NT2/D1 (cell line): ENCODE measurements around the gene RRP15.

Source experiments
- DNase-seq: peaks from one replicate; pipeline ENCODE4 v3.0.0-alpha.2; 2011; ENCODE audit warnings: low read depth, low spot score
- H3K27me3 ChIP-seq: 2 replicates; pipeline ENCODE4 v1.6.0; 2011; ENCODE audit warnings: mild to moderate bottlenecking; ENCODE audit not compliant: insufficient read length, insufficient read depth
- H3K36me3 ChIP-seq: 2 replicates; pipeline ENCODE4 v1.6.1; 2011; ENCODE audit warnings: mild to moderate bottlenecking, low read length, mixed read lengths; ENCODE audit not compliant: insufficient read depth, insufficient read length
- H3K4me1 ChIP-seq: 2 replicates; pipeline ENCODE4 v1.5.1; 2011; ENCODE audit not compliant: insufficient read depth, insufficient read length
- H3K4me3 ChIP-seq: 2 replicates; pipeline ENCODE4 v1.5.1; 2011; ENCODE audit warnings: low read depth; ENCODE audit not compliant: insufficient read length
- H3K9ac ChIP-seq: 2 replicates; pipeline ENCODE4 v1.6.0; 2011; ENCODE audit warnings: low read depth; ENCODE audit not compliant: insufficient read length
- H3K9me3 ChIP-seq: 2 replicates; pipeline ENCODE4 v1.5.1; 2011; ENCODE audit warnings: mild to moderate bottlenecking, low read length; ENCODE audit not compliant: insufficient read depth
- SUZ12 ChIP-seq: IDR thresholded peaks from 2 replicates; pipeline ENCODE4 v1.6.1; 2011; ENCODE audit not compliant: insufficient read length, insufficient read depth; ENCODE audit errors: extremely low read depth
- YY1 ChIP-seq: IDR thresholded peaks from 2 replicates; pipeline ENCODE4 v1.6.1; 2011; ENCODE audit not compliant: insufficient read length, insufficient read depth
- ZNF274 ChIP-seq: IDR thresholded peaks from 2 replicates; pipeline ENCODE4 v1.6.1; 2011; ENCODE audit warnings: mild to moderate bottlenecking, low read depth, low read length

The RRP15 gene

DNA sequence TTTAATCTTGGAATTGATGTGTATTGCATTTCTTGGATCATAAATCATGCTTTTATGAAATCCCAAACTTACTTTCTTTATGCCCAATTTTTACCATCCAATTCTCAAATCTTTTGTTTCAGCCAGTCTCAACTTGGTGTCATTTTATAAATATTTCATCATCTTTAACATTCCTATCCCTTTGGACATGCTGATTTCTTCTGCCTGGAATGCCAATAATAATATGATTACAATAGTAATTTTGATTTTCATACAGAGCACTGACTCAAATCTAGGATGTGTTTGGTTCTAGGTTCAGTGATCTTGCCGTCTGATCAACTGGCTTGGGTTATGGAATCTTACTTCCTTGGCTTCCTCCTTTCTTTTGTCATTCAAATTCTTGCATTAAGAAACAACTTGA lies 12.8 kb downstream of the RRP15 start:
- DNase-seq, result no peak
- H3K36me3 ChIP-seq, result peaks cover 29% of the 10 kb centered on the region
- no peak for TF ChIP-seq SUZ12
- TF ChIP-seq YY1, result no peak
- TF ChIP-seq ZNF274, result no peak
- H3K9me3 ChIP-seq, result no peaks in the 10 kb centered on the region
- no peak overlapping the region for H3K4me3 ChIP-seq
- H3K9ac ChIP-seq, result no peak overlapping the region
- H3K4me1 ChIP-seq, result no peaks in the 10 kb centered on the region
- H3K27me3 ChIP-seq, result no peaks in the 10 kb centered on the region

DNA sequence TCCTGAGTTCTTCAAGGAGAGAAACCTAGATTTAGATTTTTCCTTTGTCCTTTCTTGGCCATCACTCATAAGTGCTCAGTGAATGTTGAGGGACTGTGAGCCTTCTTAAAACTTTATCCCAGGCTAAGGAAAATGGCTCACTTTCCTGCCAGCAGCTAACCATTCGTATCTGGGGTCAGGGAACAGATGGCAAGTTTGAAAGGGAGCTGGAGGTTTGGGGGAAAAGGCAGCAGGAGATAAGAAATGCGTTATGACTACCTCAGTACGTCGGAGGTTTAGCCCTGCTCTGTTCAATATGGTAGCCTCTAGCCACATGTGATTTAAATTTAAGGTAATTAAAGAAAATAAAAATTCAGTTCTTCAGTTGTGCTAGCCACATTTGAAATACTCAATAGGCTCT lies 13.3 kb downstream of the RRP15 start:
- Histone ChIP-seq H3K9ac (no peak overlapping the region), H3K4me1 (no peaks in the 10 kb centered on the region), H3K4me3 (no peak overlapping the region), H3K27me3 (no peaks in the 10 kb centered on the region), H3K36me3 (peaks cover 31% of the 10 kb centered on the region), H3K9me3 (no peaks in the 10 kb centered on the region)
- no peak for DNase-seq
- no peak for TF ChIP-seq ZNF274
- no peak for TF ChIP-seq SUZ12

DNA sequence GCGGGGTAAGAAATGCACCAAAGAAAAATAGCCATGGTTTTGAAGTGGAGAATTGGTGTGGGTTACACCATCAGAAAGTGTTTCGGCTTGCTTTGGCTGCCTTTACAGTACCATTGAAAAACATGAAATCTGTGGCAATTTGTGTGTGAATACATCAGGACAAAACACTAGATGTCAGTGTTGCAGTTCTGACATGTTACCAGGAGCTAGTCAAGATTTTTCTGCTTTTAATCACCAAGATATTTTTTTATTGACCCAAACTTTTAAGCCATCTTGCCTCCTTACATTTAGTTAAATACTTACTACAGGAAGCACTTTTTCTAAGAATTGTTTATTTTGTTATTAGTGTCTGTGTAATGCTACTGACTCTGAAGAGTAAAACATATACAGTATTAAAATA lies 14.3 kb downstream of the RRP15 start:
- Histone ChIP-seq H3K4me1 (no peaks in the 10 kb centered on the region), H3K9ac (no peak overlapping the region), H3K4me3 (no peak overlapping the region), H3K36me3 (peaks cover 30% of the 10 kb centered on the region), H3K9me3 (no peaks in the 10 kb centered on the region), H3K27me3 (no peaks in the 10 kb centered on the region)
- DNase-seq, result no peak
- TF ChIP-seq SUZ12 (no peak), YY1 (no peak)

DNA sequence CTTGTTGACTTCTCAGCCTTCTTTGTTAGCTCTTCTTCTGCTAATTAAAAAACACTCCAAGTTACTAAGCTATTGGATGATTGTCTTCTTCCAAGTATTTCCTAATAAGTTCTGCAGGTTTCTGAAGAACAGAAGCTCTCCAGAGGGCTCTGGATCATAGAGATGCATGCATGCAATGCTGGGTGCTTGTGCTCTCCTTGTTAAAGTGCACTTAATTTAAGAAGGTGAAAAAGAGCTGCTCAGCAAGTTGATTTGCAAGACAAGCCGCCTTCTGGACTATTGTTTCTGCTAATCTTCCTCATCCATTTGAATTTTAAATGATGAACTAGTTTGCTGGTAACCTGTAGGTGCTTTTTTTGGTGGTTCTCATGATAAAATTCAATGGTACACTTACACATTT lies 16.1 kb downstream of the RRP15 start:
- H3K4me3 ChIP-seq, result no peak overlapping the region
- TF ChIP-seq ZNF274, result no peak
- no peak for TF ChIP-seq YY1
- no peaks in the 10 kb centered on the region for H3K4me1 ChIP-seq
- H3K9me3 ChIP-seq, result no peaks in the 10 kb centered on the region
- H3K36me3 ChIP-seq, result peaks cover 36% of the 10 kb centered on the region
- no peak overlapping the region for H3K9ac ChIP-seq
- DNase-seq, result peak; percentile 60
- no peaks in the 10 kb centered on the region for H3K27me3 ChIP-seq

DNA sequence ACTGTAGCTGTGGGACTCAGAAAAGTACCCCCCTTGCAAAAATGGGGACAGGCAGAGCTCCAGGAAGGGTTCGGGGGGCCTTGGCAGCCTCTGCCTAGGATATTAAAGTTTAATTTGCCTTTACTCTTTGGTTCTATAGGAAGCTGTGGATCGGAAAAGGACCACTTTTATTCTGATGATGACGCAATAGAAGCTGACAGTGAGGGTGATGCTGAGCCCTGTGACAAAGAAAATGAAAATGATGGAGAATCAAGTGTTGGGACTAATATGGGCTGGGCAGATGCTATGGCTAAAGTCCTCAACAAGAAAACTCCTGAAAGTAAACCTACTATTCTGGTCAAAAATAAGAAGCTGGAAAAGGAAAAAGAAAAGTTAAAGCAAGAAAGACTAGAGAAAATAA lies 17.1 kb downstream of the RRP15 start:
- Histone ChIP-seq H3K4me3 (no peak overlapping the region), H3K9me3 (no peaks in the 10 kb centered on the region), H3K9ac (no peak overlapping the region), H3K27me3 (no peaks in the 10 kb centered on the region), H3K36me3 (peaks cover 41% of the 10 kb centered on the region), H3K4me1 (no peaks in the 10 kb centered on the region)
- no peak for TF ChIP-seq YY1
- no peak for TF ChIP-seq SUZ12
- DNase-seq, result no peak

DNA sequence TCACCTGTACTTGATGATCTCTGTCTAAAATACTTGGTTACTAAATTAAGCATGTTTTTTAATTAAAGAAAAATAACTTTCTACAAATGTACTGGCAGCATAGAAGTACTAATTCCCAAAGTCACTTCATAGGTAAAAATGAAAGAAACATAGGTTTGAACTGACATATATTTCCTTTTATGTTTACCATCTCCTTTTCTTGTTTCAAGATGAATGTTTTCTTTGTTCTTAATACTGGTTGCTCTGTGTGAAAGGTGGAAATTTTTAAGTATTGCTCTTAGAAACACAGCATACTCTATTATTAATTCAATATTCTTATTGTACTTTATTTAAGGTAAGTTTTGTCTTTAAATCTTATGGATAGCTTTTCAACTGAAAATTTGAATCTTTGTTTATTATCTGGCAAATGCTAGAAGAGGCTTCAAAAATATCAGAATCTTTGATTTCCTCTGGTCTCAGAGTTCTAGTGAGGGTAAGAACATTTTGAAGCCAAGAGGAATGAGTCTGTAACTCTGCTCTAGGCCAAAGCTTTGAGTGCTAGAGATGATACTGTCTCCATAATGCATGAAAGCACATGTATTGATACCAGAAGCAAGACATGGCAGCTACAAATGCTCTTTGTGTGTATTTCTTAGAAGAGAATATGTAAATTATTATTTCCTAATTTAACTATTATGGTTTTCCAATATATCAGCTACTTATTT lies 18.2 kb downstream of the RRP15 start:
- H3K36me3 ChIP-seq, result peaks cover 50% of the 10 kb centered on the region
- no peaks in the 10 kb centered on the region for H3K9me3 ChIP-seq

DNA sequence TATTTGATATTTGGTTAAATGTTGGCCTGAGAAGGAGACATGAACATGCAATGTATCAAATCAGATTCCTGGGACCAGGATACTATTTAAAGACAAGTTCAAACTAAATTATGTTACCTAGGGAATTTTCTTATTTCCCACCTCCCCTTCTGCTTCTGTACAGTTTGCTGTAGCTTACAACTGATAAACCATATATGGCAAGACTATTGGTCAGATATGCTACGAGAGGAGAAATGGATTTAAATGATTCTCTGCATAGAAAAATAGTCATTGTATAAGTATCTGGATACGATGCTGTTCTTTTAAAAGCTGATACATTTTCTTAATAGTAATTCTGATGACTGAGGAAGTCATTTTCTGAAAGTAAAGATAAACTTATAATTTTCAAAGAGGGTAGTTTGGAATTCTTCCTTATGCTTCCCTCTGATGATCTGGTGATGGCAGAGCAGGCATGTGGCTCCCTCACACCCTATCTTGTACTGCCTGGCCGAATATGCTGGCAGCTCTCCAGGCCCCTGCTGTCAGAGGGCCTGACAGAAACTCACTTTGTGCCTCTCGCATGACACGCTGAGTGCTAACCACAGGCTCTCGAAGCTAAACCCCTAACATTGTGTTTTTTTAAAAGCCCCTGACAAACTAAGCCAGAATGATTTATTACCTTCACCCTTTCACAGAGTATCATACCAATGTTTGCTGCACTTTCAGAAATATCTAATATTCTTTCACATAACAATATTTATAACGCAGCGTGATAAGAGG lies 19.4 kb downstream of the RRP15 start:
- Histone ChIP-seq H3K36me3 (peaks cover 56% of the 10 kb centered on the region), H3K9me3 (no peaks in the 10 kb centered on the region), H3K4me3 (no peak overlapping the region), H3K27me3 (no peaks in the 10 kb centered on the region), H3K9ac (no peak overlapping the region), H3K4me1 (no peaks in the 10 kb centered on the region)
- no peak for TF ChIP-seq ZNF274
- TF ChIP-seq SUZ12, result no peak
- TF ChIP-seq YY1, result no peak
- DNase-seq, result no peak

More for the DNA sequence above, 18.2 kb downstream of the RRP15 start:
- TF ChIP-seq SUZ12, result no peak
- TF ChIP-seq ZNF274, result no peak
- TF ChIP-seq YY1, result no peak
- no peak for DNase-seq
- Histone ChIP-seq H3K27me3 (no peaks in the 10 kb centered on the region), H3K9ac (no peak overlapping the region), H3K4me1 (no peaks in the 10 kb centered on the region), H3K4me3 (no peak overlapping the region)
